Right lobe of liver (tissue), 6 donors: Measurements from ENCODE around the gene GMDS. TPM values are rescaled to one million over a fixed set of nuclear protein-coding genes. Genes with fewer than 3 reads are reported as not detected.

ENCODE experiments used
- ATAC-seq, 4 donors: fragments of 200-7000 bp; cut with Tn5 transposase; one replicate each; pipeline ENCODE4 v1.9.1; 2020; ENCODE audit warnings: mild to moderate bottlenecking in 4 of 4, moderate library complexity in 4 of 4
- DNase-seq, 3 donors: peaks; one replicate each; pipeline ENCODE4 v3.0.0-alpha.2; 2020
- H3K27ac ChIP-seq, 3 donors: fragments of 200-600 bp; one replicate each; pipeline ENCODE4 v1.8.0; 2022
- H3K27me3 ChIP-seq, 2 donors: fragments of 200-600 bp; one replicate each; pipeline ENCODE4 v1.8.0; 2022
- H3K36me3 ChIP-seq, 4 donors: fragments of 200-600 bp; sonication (generic) in 1 of 4; one replicate each; pipeline versions ENCODE4 v1.5.1 to v1.8.0; 2017 to 2022; ENCODE audit warnings: control low read depth in 1 of 4
- H3K4me1 ChIP-seq, 4 donors: fragments of 200-600 bp; sonication (generic) in 1 of 4; one replicate each; pipeline versions ENCODE4 v1.5.1 to v1.8.0; 2017 to 2022; ENCODE audit warnings: control low read depth in 1 of 4
- H3K4me3 ChIP-seq, 3 donors: fragments of 200-600 bp; one replicate each; pipeline ENCODE4 v1.8.0; 2022
- H3K9me3 ChIP-seq, 4 donors: fragments of 200-600 bp; sonication (generic) in 1 of 4; one replicate each; pipeline versions ENCODE4 v1.5.1 to v1.8.0; 2017 to 2022; ENCODE audit warnings: control low read depth in 1 of 4
- CTCF ChIP-seq, 4 donors: fragments of 200-600 bp in 3 of 4; fragments of 450-650 bp in 1 of 4; IDR thresholded peaks; one replicate each; pipeline versions ENCODE4 v1.5.1 to v1.8.0; 2016 to 2022; ENCODE audit warnings: antibody characterized with exemption in 4 of 4, mild to moderate bottlenecking in 2 of 4
- POLR2A ChIP-seq: fragments of 450-650 bp; IDR thresholded peaks from one replicate; pipeline ENCODE4 v1.6.1; 2017; ENCODE audit warnings: antibody characterized with exemption, mild to moderate bottlenecking
- WGBS: methylation state at CpG from one replicate; pipeline ENCODE4 v1.1.6; 2018; ENCODE audit warnings: low coverage, low lambda C conversion rate; ENCODE audit not compliant: insufficient coverage; ENCODE audit errors: missing lambda C conversion rate; 5-methylcytosine and 5-hydroxymethylcytosine counted together
- intact Hi-C, 2 donors: fragments of 100-400 bp; cut with DNase I; formaldehyde crosslinking; loops; one replicate each; pipeline versions ENCODE4 v1.11.2 to v1.14.1; 2022
- total RNA-seq, 6 experiments: library from RNA; depleted of rRNA in 2 of 6; stranded (reverse); fragments of >200 nt in 2 of 6; fragmentation: NEBNext Ultra II Directional in 3 of 6; extraction: Animal tissue kit (Norgen Biotek cat#: 25700) in 3 of 6; gene quantifications; one replicate each; pipeline versions ENCODE4 v1.1.0 to v1.2.4, GENCODE V29; 2016 to 2023
- donor health status: DM: no; HTN: yes; CAD: no.
- donor health status: DM: no; HTN: no; CAD: no.
- donor health status: DM: no; HTN: no; CAD: no.
- donor health status: DM: no; HTN: yes; CAD: no.
- donor health status: DM: no; HTN: yes; CAD: no.

Gene GMDS
- total RNA-seq, 6 experiments from 2014 or later = 15.9 to 34.4 (median 23.4) TPM

GRCh38 chr6:2094642-2095041 lies 150.8 kb downstream of the GMDS start:
- no peak for ATAC-seq
- no peak overlapping the region for H3K27ac ChIP-seq
- H3K4me3 ChIP-seq = no peak overlapping the region
- no peaks in the 10 kb centered on the region for H3K4me1 ChIP-seq
- no peaks in the 10 kb centered on the region for H3K27me3 ChIP-seq
- no peaks in the 10 kb centered on the region for H3K36me3 ChIP-seq
- no peak for DNase-seq
- TF ChIP-seq CTCF (IDR thresholded peaks at IDR 0.05) (no peak), POLR2A (no peak)
- no peaks in the 10 kb centered on the region for H3K9me3 ChIP-seq
- intact Hi-C loops = no loop called here
- 83% methylated on average over 1 of the region's 2 CpGs for WGBS

- no peaks in the 10 kb centered on the region for H3K4me1 ChIP-seq
- H3K27ac ChIP-seq = no peak overlapping the region
- H3K36me3 ChIP-seq = no peaks in the 10 kb centered on the region
- no peaks in the 10 kb centered on the region for H3K27me3 ChIP-seq
- 89% methylated on average over 5 of the region's 7 CpGs for WGBS
- ATAC-seq (no peak), DNase-seq (no peak)
- TF ChIP-seq POLR2A (no peak), CTCF (IDR thresholded peaks at IDR 0.05) (no peak)
- H3K9me3 ChIP-seq = no peaks in the 10 kb centered on the region
- H3K4me3 ChIP-seq = no peak overlapping the region
- intact Hi-C loops = no loop called here
Observed at GRCh38 chr6:2086326-2086965, 159.0 kb downstream of the GMDS start.

- DNase-seq (no peak), ATAC-seq (no peak)
- intact Hi-C loops = no loop called here
- TF ChIP-seq POLR2A = no peak
- TF ChIP-seq CTCF (IDR thresholded peaks at IDR 0.05) = no peak
- H3K27ac ChIP-seq = no peak overlapping the region
- H3K9me3 ChIP-seq = no peaks in the 10 kb centered on the region
- H3K27me3 ChIP-seq = no peaks in the 10 kb centered on the region
- H3K36me3 ChIP-seq = no peaks in the 10 kb centered on the region
- WGBS = 95% methylated on average over 4 of the region's 4 CpGs
- H3K4me1 ChIP-seq = no peaks in the 10 kb centered on the region
- no peak overlapping the region for H3K4me3 ChIP-seq
Observed at GRCh38 chr6:2085657-2086056, 159.7 kb downstream of the GMDS start.

GRCh38 chr6:2081155-2082138 lies 164.0 kb downstream of the GMDS start:
- Histone ChIP-seq H3K4me1 (no peaks in the 10 kb centered on the region), H3K27me3 (no peaks in the 10 kb centered on the region), H3K27ac (no peak overlapping the region), H3K4me3 (no peak overlapping the region), H3K9me3 (peaks cover 0 to 2% (median 0%) of the 10 kb centered on the region in 4 donors), H3K36me3 (peaks cover 0 to 2% (median 0%) of the 10 kb centered on the region in 4 donors)
- intact Hi-C loops = no loop called here
- no peak for ATAC-seq
- TF ChIP-seq CTCF (IDR thresholded peaks at IDR 0.05) = no peak
- DNase-seq = no peak
- WGBS = 78% methylated on average over 8 of the region's 9 CpGs
